Measurements from ENCODE around the gene TOMM6. TPM values are rescaled to one million over a fixed set of nuclear protein-coding genes. Genes with fewer than 3 reads are reported as not detected.
A peak's percentile ranks its signal among the peaks of the same experiment; 100 is the strongest.

TOMM6 gene
- total RNA-seq, 1 experiment from 2014 or later = 125 TPM

DNA sequence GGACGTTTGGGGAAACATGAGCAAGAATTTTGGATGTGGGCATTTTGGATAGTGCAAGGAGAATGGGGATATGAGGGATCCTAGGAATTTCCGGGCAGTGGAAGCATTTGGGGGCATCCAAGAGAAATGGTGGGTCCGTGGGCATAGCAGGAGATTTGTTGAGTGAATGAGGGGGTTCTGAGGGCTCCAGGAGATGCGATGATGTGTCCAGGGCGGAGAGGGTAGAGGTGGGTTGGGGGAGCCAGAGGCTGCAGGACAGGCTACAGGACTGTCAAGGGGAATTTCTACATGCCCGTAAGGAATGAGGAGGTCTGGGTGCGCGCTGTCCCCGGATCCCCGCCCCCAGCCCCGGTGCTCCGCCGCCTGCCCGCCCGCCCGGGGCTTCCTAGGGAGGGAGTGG is 8.2 kb upstream of the TOMM6 start:
- no peak for DNase-seq

DNA sequence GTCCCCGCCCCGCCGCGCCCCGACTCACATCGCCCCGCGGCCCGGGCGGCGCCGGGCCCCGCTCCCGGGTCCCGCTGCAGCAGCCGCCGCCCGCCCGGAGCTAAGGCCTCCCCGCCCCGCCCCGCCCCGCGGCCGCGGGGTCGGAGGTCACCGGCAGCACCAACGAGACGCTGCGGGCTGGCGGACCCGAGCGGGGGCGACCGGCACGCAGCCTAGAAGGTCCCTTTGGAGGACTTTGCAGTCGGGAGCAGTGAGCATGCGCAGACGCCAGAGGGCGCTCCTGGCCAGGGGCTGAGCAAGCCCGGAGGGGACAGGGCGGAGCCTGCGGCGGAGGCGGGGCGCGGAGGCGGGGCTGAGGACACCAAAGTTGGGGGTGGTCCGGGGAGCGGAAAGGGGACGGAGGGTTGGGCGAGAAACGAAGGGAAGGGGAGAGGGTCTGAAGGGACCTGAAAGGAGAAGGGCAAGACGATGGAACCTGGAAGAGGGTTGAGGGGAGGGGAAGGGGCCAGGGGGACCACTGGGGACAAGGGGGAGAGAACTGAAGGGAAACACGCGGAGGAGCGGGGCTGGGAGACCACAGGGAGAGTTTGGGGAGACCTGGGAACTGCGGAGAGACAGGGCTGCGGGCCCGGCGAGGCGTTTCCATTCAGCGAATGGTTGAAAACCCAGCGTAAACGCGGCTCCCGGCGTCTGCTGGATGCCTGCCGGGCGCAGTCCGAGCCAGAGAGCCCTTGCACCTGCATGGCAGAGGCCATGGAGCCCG is 7.5 kb upstream of the TOMM6 start, which contains the start of gene FRS3:
TSS of gene FRS3 (minus strand) at position 113 of the 763 bp plus-strand sequence. CDS start 2,913 bp downstream, outside the sequence.
- H3K36me3 ChIP-seq = no peaks in the 10 kb centered on the region
- DNase-seq = peak; percentile 89
- H3K27me3 ChIP-seq = no peaks in the 10 kb centered on the region

More for the DNA sequence above, 8.2 kb upstream of the TOMM6 start:
- Histone ChIP-seq H3K9me3 (no peaks in the 10 kb centered on the region), H3K36me3 (no peaks in the 10 kb centered on the region), H3K4me3 (peak overlapping the region; percentile 53), H3K27me3 (no peaks in the 10 kb centered on the region)

DNA sequence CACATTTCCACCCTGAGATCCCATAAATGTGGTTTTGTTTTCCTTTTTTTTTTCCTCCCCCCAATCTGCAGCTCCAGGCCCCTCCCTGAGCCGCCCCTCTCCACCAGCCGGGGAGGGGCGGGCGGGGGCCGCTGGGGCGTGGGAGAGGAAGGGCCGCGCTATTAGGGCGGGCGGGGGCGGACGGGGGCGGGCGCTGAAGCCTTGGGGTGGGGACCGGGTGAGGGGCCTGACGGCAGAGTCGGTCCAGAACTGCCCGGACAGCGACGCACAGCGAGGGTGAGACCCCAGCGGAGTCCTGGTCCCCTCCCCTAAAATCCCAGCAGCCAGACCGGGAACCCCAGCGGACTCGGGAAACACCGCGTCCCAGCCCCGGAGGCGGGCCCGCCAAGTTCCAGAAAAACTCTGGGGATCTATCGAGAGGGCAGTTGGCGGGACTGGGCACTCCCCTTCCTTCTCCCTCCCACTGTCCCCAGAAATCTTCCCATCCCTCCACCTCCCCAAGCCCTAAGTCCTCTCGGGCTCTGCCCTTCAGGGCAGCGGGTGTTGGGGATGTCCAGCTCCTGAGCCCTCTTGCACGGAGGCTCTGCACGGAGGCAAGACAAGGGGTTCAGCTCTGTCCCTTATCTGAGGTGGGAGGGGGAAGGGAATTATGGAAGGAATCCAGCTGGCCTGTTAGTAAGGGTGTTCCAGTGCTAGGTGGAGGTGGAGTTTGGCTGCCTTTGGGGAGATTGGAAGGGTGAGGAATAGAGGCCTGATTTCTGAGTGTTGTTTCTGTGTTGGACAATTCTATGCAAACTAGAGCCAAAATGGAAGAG is 6.7 kb upstream of the TOMM6 start, which contains the start of gene PRICKLE4:
TSS of gene PRICKLE4 (plus strand) at position 232 of the 815 bp plus-strand sequence. CDS start 2,692 bp downstream, outside the sequence.
- no peaks in the 10 kb centered on the region for H3K27me3 ChIP-seq
- peak within 1 kb of the TSS; percentile 53 for H3K4me3 ChIP-seq
- H3K36me3 ChIP-seq = no peaks in the 10 kb centered on the region
- H3K9me3 ChIP-seq = no peaks in the 10 kb centered on the region
- DNase-seq = peak; percentile 18

More for the DNA sequence above, 7.5 kb upstream of the TOMM6 start, which contains the start of gene FRS3:
- H3K4me3 ChIP-seq = peak within 1 kb of the TSS; percentile 53
- no peaks in the 10 kb centered on the region for H3K9me3 ChIP-seq

DNA sequence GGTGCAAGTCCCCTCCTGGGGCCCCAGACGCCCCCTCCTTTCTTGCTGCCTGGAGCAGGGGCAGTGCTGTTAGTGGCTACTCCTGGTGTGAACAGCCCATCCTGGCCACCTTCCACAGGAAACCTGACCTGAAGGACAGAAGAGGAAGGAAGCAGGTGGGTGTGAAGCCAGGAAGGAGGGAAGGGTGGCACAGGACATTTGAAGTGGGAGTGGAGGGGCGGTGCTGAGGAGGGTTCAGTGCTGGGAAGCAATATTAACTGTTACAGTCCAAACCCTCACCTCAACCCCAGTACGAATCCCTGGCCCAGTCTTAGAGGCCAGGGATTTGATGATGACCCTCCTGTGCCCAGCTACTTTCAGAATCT is 6.1 kb upstream of the TOMM6 start:
- H3K27me3 ChIP-seq = no peaks in the 10 kb centered on the region
- no peaks in the 10 kb centered on the region for H3K36me3 ChIP-seq
- DNase-seq = no peak
- no peak overlapping the region for H3K4me3 ChIP-seq
- H3K9me3 ChIP-seq = no peaks in the 10 kb centered on the region

DNA sequence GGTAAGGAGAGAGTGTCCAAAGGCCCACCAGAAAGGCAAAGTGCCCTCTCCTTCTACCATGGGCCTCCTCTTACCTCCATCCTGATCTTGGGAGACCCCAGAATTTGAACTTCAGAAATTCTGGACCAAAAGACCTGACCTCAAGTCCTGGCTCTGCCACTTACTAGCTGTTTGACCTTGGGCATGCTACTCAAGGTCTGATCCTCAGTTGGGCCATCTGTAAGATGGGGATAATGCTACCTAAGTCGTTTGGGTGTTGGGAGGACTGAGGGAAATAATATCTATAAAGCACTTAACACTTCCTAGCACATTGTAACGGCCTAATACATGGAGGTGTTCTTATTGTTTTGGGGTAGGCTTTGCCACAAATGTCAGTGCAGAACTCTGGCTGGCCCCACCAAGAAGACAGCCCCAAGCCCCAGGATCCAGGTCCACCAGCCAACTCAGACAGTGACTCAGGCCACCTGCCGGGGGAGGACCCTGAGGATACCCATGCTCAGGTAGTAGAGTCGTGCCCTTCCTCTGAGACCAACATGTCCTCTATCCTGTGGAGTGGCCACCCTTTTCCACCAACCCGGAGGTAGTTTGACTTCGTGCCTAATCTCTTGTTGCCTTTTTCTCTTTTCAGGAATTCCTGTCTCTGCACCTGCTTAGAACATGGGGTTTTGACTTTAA is 4.3 kb upstream of the TOMM6 start:
- no peak for DNase-seq
- H3K9me3 ChIP-seq = no peaks in the 10 kb centered on the region
- H3K36me3 ChIP-seq = no peaks in the 10 kb centered on the region
- H3K4me3 ChIP-seq = no peak overlapping the region
- no peaks in the 10 kb centered on the region for H3K27me3 ChIP-seq

DNA sequence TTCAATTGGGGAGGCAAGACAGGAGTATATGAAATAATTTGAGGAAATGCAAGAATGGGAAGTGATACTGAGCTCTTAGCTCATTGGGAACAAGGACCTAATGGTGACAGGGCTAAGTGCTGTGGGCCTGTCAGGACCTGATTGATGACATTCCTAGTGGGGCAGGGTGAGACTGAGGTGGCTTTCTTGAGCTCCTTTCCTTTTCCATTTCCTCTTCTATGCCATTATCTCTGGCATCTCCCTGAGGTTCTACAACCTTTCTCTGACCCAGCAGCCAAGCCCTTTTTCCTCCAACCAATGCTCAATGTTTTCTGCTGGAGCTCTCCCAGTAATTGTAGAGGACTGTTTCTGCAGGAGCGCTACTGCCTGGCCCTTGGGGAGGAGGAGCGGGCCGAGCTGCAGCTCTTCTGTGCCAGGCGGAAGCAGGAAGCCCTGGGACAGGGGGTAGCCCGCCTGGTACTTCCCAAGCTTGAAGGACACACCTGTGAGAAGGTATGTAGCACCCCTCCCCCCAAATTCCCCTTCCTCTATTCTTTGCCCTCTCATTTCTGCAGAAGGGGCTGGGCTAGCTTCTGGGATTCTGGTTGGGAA is 2.8 kb upstream of the TOMM6 start:
- no peak for DNase-seq
- Histone ChIP-seq H3K36me3 (peaks cover 8% of the 10 kb centered on the region; the same call in 1 of the 2 replicates), H3K4me3 (no peak overlapping the region), H3K9me3 (no peaks in the 10 kb centered on the region), H3K27me3 (no peaks in the 10 kb centered on the region)

DNA sequence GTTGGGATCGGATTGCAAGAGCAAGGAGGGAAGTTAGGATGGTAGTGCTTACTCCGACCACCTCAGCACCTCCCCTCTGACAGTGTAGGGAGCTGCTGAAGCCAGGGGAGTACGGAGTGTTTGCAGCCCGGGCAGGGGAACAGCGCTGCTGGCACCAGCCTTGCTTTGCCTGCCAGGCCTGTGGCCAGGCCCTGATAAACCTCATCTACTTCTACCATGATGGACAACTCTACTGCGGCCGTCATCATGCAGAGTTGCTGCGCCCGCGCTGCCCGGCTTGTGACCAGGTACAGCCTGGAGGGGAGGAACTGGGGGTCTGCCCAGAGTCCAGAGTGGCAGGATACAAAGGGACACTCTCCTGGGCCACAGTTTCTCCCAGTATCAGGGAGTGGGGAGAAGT is 2.2 kb upstream of the TOMM6 start:
- H3K9me3 ChIP-seq = no peaks in the 10 kb centered on the region
- peaks cover 14% of the 10 kb centered on the region for H3K36me3 ChIP-seq
- H3K4me3 ChIP-seq = no peak overlapping the region
- DNase-seq = no peak
- H3K27me3 ChIP-seq = no peaks in the 10 kb centered on the region

DNA sequence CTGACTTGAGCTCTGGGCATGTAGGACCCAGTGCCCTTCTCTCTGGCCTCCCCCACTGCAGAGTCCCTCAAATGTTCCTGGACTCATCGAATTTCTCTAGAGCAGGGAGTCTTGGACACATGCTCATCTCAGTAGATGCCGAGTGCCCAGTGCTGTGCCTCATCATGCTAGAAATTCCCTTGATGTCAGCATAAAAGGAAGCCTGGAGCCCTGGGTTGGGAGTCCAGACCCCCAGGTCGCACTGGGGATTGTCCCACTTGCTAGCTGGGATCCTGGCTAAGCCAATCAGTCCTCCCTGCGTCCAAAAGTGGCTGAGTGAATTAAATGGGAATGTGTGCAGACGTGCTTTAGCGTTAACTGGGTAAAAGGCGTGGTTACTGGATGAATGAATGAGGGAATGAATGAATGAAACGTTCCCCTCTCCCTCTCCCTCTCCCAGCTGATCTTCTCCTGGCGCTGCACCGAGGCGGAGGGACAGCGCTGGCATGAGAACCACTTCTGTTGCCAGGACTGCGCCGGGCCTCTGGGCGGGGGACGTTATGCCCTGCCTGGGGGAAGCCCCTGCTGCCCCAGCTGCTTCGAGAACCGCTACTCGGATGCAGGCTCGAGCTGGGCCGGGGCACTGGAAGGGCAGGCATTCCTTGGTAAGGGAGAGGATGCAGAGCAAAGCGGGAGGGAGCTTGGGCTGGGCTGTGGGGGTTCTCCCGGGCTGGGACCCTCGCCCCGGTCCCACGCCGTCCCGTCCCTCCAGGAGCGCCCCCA is 1.6 kb upstream of the TOMM6 start:
- DNase-seq = peak; percentile 9
- peak overlapping the region; percentile 96 for H3K4me3 ChIP-seq
- H3K9me3 ChIP-seq = no peaks in the 10 kb centered on the region
- peaks cover 20% of the 10 kb centered on the region for H3K36me3 ChIP-seq
- no peaks in the 10 kb centered on the region for H3K27me3 ChIP-seq

DNA sequence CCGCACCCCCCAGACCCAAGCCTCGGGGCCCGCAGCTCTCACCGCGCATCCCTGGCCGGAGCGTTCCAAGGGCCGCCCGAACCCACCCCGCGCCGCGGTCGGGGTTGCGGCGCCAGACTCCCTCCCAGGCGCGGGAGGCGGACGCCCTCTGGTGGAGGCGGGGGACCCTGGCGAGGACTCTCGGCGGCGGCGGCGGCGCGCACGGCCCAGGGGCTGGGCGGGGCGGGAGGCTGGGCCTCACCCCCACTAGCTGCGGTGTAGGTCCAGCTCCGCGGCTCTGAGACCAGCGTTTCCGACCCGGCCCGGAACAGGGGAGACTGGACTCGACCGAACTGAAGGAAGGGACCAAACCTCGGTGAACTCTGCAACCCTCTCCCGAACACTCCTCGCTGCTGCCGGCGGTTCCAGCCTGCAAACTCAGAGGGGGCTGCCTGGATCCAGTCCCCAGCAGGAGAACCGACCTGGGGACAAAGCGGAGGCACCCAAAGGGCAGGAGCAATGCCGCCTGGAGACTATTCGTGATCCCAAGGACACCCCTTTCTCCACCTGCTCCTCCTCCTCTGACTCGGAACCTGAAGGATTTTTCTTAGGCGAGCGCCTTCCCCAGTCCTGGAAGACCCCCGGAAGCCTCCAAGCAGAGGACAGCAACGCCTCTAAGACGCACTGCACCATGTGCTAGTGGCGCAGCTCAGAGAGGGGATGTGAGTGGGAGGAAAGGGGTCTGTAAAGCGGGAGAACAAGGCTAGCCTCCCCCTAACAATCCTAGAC is 859 bp upstream of the TOMM6 start:
- Histone ChIP-seq H3K9me3 (no peaks in the 10 kb centered on the region), H3K27me3 (no peaks in the 10 kb centered on the region), H3K36me3 (peaks cover 27% of the 10 kb centered on the region), H3K4me3 (peak overlapping the region; percentile 96)
- DNase-seq = peak; percentile 77

DNA sequence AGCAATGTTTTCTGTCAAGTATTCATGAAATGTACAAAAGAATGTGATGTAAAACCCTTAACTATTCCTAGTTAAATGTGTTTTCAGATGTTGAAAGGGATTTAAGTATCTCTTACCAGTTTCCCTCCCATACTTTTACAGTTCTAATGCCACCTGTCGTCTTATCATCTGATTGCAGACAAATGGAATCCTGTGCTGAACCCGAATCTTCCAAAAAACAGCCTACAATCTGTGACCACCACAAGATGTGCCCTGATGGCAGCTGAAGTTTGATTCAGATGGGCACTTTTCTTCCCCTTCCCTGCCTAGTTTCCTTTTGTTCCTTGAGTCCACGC is 1.9 kb downstream of the TOMM6 start:
- Histone ChIP-seq H3K4me3 (no peak overlapping the region), H3K9me3 (no peaks in the 10 kb centered on the region), H3K27me3 (no peaks in the 10 kb centered on the region), H3K36me3 (peaks cover 29% of the 10 kb centered on the region)
- DNase-seq = no peak

DNA sequence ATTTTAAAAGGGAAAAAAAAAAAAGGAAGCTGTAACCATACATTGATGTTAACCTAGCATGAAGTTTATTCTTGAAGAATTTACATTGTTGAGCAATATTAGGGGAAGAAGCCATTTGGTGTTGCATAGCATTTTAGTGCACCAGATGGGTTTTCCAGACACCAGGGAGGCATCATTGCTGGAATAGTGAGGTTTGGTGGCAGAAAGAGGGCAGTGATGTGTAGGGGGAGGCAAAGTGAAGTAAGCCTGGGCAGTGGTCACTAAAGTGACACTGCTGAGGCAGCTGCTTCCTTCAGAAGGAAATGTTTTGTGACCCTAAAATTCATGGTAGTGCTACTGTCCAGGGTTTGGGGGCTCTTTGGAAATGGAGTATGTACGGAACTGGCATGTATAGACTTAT is 2.6 kb downstream of the TOMM6 start:
- DNase-seq = no peak
- H3K36me3 ChIP-seq = peaks cover 29% of the 10 kb centered on the region
- H3K27me3 ChIP-seq = no peaks in the 10 kb centered on the region
- H3K9me3 ChIP-seq = no peaks in the 10 kb centered on the region
- no peak overlapping the region for H3K4me3 ChIP-seq

DNA sequence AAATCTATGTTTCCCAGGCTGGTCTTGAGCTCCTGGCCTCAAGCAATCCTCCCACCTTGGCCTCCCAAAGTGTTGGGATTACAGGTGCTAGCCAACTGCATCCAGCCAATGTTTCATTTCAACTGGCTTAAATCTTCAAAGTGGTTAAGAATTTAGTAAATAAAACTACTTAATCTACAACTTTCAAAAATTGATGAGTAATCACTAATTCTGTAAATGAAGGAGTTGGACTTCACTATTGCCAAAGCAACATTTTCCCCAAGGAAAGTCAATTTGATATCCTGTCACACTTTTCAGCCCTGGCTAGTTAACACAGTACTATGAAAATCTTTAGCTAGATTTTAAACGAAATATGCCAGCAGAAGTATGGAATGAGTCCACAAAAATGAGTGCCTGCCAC is 3.8 kb downstream of the TOMM6 start:
- no peaks in the 10 kb centered on the region for H3K9me3 ChIP-seq
- peaks cover 29% of the 10 kb centered on the region for H3K36me3 ChIP-seq
- no peaks in the 10 kb centered on the region for H3K27me3 ChIP-seq

DNA sequence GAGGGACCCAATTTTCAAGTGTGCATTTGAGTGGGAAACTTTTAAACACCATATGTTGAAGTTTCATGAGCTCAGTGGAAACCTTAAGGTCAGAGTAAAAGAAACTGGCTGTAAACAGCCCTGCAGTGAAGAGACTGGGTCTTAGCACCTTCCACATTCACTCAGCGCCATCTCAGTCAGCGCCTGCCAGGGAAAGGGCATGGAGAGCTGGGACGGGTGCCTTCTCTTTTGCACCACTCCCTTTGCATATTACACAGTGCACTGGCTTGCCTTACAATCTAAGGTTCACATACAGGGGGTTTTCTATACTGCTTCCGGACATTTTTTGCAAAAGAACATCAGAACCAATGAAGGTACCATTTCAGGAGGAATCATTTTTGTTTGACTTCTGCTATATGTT is 4.5 kb downstream of the TOMM6 start:
- Histone ChIP-seq H3K36me3 (peaks cover 29% of the 10 kb centered on the region), H3K9me3 (no peaks in the 10 kb centered on the region), H3K4me3 (no peak overlapping the region), H3K27me3 (no peaks in the 10 kb centered on the region)
- DNase-seq = no peak

More for the DNA sequence above, 3.8 kb downstream of the TOMM6 start:
- H3K4me3 ChIP-seq = no peak overlapping the region
- no peak for DNase-seq

DNA sequence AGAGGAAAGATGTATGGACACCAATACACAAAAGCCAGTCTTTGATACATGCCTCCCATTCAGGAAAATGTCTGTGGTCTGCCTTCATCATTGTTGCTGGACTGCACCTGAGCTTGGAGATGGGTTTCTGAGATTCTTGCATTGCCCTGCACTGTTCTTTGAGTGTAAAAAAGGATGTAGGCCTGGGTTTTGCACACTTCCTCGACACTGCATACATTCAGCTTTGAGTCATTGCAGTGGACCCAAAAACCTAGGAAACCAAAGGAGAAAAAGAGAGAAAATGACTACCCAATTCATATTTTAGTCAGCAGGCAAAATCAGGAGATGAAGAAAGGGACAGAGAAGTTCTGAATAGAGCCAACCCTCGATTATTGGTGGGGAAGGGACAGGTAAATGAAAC is 9.0 kb downstream of the TOMM6 start:
- Histone ChIP-seq H3K36me3 (peaks cover 4% of the 10 kb centered on the region; the same call in 1 of the 2 replicates), H3K4me3 (no peak overlapping the region), H3K9me3 (no peaks in the 10 kb centered on the region), H3K27me3 (no peaks in the 10 kb centered on the region)
- DNase-seq = no peak

DNA sequence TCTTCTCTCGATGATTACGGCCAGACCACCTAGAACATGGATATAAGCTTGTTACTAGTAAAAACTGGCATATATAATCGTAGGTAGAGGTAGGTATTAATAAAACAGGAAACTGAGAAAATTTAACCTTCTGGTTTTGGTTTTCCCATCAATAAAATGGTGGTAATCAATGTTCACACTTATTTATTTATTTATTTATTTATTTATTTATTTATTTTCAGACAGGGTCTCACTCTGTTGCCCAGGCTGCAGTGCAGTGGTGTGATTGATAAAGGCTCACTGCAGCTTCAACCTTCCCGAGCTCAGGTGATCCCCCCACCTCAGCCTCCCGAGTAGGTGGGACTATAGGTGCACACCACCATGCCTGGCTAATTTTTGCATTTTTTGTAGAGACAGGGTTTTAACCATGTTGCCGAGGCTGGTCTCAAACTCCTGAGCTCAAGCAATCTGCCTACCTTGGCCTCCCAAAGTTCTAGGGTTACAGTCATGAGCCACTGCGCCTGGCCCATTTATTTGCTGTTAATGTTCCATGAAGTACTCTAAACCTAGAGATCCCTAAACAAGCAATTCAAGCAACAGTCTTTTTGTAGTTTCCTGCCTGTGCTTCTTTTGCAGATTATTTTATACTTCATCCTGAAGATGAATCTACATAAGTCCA is 11.5 kb downstream of the TOMM6 start:
- H3K4me3 ChIP-seq = no peak overlapping the region
- no peaks in the 10 kb centered on the region; the same call in 1 of the 2 replicates for H3K36me3 ChIP-seq
- no peaks in the 10 kb centered on the region for H3K9me3 ChIP-seq
- no peak for DNase-seq
- no peaks in the 10 kb centered on the region for H3K27me3 ChIP-seq

All from MG63 (cell line).